Panc1 (cell line): ENCODE data around the gene ZNF775. TPM values are rescaled to one million over a fixed set of nuclear protein-coding genes. Genes with fewer than 3 reads are reported as not detected.
A peak's percentile ranks its signal among the peaks of the same experiment; 100 is the strongest.

Experiments
- ATAC-seq: fragments of 200-7000 bp; cut with Tn5 transposase; 2 replicates; pipeline ENCODE4 v1.9.1; 2020; ENCODE audit warnings: mild to moderate bottlenecking, moderate library complexity
- BruUV-seq: library from RNA; stranded (reverse); fragments of 400-500 nt; replicated peaks from 2 replicates; lab custom pipeline; 2021; lab: Mats Ljungman, UMichigan
- CTCF ChIA-PET: fragments of 300-600 bp; sonication (Branson Sonifier 250); formaldehyde crosslinking; loops from one replicate; lab custom pipeline; 2022; ENCODE audit warnings: antibody characterized with exemption; lab: Charles Lee
- POLR2A ChIA-PET: fragments of 300-600 bp; sonication (Branson Sonifier 250); formaldehyde crosslinking; loops from one replicate; lab custom pipeline; 2022; ENCODE audit warnings: antibody characterized with exemption; lab: Charles Lee
- DNase-seq: peaks from one replicate; pipeline ENCODE4 v3.0.0-alpha.2; 2010; ENCODE audit warnings: low read depth, low spot score
- H3K27ac ChIP-seq: 2 replicates; pipeline ENCODE4 v1.5.1; 2011; ENCODE audit warnings: mild to moderate bottlenecking, low read length, inconsistent platforms
- H3K27me3 ChIP-seq: fragments of 200-500 bp; sonication (Bioruptor generic); 2 replicates; pipeline ENCODE4 v1.6.0; 2014; ENCODE audit warnings: low read length, inconsistent platforms; ENCODE audit not compliant: control insufficient read depth, insufficient read depth
- H3K36me3 ChIP-seq: fragments of 200-500 bp; sonication (Bioruptor generic); 2 replicates; pipeline ENCODE4 v1.5.1; 2014; ENCODE audit warnings: inconsistent platforms, mild to moderate bottlenecking, low read length, moderate library complexity; ENCODE audit not compliant: control insufficient read depth, insufficient read depth
- H3K4me1 ChIP-seq: 2 replicates; pipeline ENCODE4 v1.5.1; 2011; ENCODE audit warnings: inconsistent platforms, mild to moderate bottlenecking, low read length, moderate library complexity; ENCODE audit not compliant: control insufficient read depth, insufficient read depth
- H3K4me3 ChIP-seq, 2 experiments: 2 replicates each; pipeline ENCODE4 v1.5.1; 2011 to 2012; ENCODE audit warnings: low read depth in 2 of 2, low read length in 2 of 2, mild to moderate bottlenecking in 2 of 2, inconsistent platforms in 1 of 2, moderate library complexity in 1 of 2
- H3K9me3 ChIP-seq: fragments of 200-500 bp; sonication (Bioruptor generic); 2 replicates; pipeline ENCODE4 v1.5.1; 2014; ENCODE audit warnings: low read depth, mild to moderate bottlenecking, inconsistent platforms, low read length, moderate library complexity; ENCODE audit not compliant: control insufficient read depth, insufficient read depth
- POLR2AphosphoS5 ChIP-seq: IDR thresholded peaks from 2 replicates; pipeline ENCODE4 v1.6.1; 2012; ENCODE audit warnings: mild to moderate bottlenecking, low read depth, low read length, moderate library complexity
- SIN3A ChIP-seq: IDR thresholded peaks from 2 replicates; pipeline ENCODE4 v1.6.1; 2012; ENCODE audit warnings: low read depth, mild to moderate bottlenecking, low read length, moderate library complexity, borderline replicate concordance; ENCODE audit not compliant: insufficient read depth
- TCF7L2 ChIP-seq: IDR thresholded peaks from 2 replicates; pipeline ENCODE4 v1.6.1; 2011; ENCODE audit warnings: mild to moderate bottlenecking, low read depth, low read length, inconsistent platforms
- in situ Hi-C: cut with HindIII; loops from 2 replicates; pipeline ENCODE4 v1.10.0; 2016; ENCODE audit warnings: low sequenced_read_pairs, low pct_unique_long_range_greater_than_20kb
- intact Hi-C: fragments of 100-400 bp; cut with micrococcal nuclease; formaldehyde crosslinking; loops from one replicate; pipeline ENCODE4 v1.10.0; 2022; ENCODE audit not compliant: unreplicated experiment
- total RNA-seq: library from RNA; stranded (reverse); gene quantifications from one replicate; pipeline ENCODE4 v1.2.1, GENCODE V29; 2021; ENCODE audit not compliant: unreplicated experiment
- TF ChIP-seq, protein P1 (sequence below): fragments of 450-650 bp; IDR thresholded peaks from 2 replicates; pipeline ENCODE4 v1.5.1; 2017; ENCODE audit warnings: mild to moderate bottlenecking
- TF ChIP-seq, protein P2 (sequence below), 2 experiments: IDR thresholded peaks; 2 replicates each; pipeline ENCODE4 v1.6.1; 2011 to 2012; ENCODE audit warnings: low read depth in 2 of 2, control low read depth in 1 of 2, low read length in 1 of 2, mild to moderate bottlenecking in 1 of 2, moderate library complexity in 1 of 2; ENCODE audit not compliant: insufficient read depth in 1 of 2

The ZNF775 gene
- total RNA-seq, 1 experiment from 2014 or later = 14.7 TPM

DNA sequence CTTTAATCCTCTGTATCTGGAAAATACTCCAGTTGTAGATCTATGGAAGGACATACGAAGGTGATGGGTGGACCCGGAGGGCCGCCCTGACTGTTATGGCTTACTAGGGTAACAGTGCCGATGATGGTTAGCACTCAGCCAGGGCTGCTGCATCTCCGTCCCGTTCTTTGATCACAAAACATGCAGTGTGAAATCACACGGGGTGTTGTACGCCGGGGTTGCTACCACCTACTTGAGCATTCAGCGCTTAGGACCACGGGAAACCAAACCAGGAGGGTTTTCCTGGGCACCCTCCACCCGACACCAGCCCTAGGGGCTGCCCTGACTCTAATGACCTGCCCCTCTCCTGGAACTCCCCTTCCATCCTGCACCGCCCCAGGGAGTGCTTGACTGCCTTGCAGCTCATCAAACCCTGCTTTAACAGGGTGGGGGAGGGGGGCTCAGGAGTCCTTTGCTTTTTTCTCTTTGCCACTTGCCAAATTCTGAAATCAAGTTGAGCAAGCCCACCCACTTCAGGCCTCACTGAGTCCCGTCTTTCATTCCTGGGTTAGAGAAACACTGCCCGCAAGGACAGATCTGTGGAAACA, 20.4 kb downstream of the ZNF775 start:
- Histone ChIP-seq H3K36me3 (no peaks in the 10 kb centered on the region), H3K4me3 (no peak overlapping the region), H3K9me3 (no peaks in the 10 kb centered on the region), H3K27me3 (no peaks in the 10 kb centered on the region), H3K4me1 (peaks cover 49% of the 10 kb centered on the region), H3K27ac (peak overlapping the region; percentile 57)
- ATAC-seq = peak; percentile 44
- intact Hi-C loops (no loop called here), in situ Hi-C loops (no loop called here)
- POLR2A ChIA-PET = no interaction called here
- DNase-seq = no peak
- CTCF ChIA-PET = interaction anchor here (0.6 kb wide), 1 partner anchor 502 kb away, joined by 4 read pairs; no protein-coding TSS in a partner anchor
- TF ChIP-seq TCF7L2 (no peak), POLR2AphosphoS5 (no peak), SIN3A (no peak)
- TF ChIP-seq, protein P1, sequence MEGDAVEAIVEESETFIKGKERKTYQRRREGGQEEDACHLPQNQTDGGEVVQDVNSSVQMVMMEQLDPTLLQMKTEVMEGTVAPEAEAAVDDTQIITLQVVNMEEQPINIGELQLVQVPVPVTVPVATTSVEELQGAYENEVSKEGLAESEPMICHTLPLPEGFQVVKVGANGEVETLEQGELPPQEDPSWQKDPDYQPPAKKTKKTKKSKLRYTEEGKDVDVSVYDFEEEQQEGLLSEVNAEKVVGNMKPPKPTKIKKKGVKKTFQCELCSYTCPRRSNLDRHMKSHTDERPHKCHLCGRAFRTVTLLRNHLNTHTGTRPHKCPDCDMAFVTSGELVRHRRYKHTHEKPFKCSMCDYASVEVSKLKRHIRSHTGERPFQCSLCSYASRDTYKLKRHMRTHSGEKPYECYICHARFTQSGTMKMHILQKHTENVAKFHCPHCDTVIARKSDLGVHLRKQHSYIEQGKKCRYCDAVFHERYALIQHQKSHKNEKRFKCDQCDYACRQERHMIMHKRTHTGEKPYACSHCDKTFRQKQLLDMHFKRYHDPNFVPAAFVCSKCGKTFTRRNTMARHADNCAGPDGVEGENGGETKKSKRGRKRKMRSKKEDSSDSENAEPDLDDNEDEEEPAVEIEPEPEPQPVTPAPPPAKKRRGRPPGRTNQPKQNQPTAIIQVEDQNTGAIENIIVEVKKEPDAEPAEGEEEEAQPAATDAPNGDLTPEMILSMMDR = no peak
- TF ChIP-seq, protein P2, sequence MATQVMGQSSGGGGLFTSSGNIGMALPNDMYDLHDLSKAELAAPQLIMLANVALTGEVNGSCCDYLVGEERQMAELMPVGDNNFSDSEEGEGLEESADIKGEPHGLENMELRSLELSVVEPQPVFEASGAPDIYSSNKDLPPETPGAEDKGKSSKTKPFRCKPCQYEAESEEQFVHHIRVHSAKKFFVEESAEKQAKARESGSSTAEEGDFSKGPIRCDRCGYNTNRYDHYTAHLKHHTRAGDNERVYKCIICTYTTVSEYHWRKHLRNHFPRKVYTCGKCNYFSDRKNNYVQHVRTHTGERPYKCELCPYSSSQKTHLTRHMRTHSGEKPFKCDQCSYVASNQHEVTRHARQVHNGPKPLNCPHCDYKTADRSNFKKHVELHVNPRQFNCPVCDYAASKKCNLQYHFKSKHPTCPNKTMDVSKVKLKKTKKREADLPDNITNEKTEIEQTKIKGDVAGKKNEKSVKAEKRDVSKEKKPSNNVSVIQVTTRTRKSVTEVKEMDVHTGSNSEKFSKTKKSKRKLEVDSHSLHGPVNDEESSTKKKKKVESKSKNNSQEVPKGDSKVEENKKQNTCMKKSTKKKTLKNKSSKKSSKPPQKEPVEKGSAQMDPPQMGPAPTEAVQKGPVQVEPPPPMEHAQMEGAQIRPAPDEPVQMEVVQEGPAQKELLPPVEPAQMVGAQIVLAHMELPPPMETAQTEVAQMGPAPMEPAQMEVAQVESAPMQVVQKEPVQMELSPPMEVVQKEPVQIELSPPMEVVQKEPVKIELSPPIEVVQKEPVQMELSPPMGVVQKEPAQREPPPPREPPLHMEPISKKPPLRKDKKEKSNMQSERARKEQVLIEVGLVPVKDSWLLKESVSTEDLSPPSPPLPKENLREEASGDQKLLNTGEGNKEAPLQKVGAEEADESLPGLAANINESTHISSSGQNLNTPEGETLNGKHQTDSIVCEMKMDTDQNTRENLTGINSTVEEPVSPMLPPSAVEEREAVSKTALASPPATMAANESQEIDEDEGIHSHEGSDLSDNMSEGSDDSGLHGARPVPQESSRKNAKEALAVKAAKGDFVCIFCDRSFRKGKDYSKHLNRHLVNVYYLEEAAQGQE (IDR thresholded peaks at IDR 0.05; ENCODE audit: insufficient read depth in 1 of 2, low read depth in 2 of 2, low read length in 1 of 2) = no peak
- BruUV-seq = no TSS peak

DNA sequence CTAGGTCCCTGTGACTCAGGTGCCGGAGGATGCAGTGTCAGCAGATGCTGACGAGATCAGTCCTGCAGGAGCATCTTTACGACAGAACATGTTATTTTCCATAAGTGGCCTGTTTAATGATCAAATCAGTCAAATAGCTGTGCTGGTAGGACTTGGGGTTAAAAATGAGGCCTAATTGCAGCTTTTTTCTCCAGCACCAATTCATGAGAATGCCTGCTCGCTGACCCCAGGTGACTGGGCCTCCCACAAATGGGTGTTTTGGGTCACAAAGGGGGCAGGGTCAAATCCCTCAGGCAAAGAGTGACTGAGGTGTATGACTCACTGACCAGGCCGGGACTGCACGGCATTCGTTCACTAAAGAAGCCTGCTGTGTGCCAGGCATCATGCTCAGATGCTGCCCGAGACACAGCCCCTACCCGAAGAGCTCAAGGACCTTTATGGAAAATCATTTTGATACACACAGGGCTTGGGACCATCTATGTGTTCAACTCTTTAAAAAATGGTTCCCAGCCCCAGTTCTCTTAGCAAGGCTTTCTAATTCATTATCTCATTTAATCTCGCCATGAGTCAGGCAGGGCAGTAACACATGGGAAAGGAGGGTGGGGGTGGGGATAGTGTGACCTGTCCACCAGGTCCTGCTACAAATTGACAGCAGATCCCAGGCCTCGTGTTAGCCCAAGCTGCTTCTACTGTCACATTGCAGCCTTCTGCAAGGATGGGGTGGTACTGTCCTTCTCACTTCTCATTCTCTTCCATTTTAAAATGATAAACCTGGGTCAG, 21.1 kb downstream of the ZNF775 start:
- no peak for TF ChIP-seq POLR2AphosphoS5
- TF ChIP-seq, protein P1 = no peak
- TF ChIP-seq, protein P2 (IDR thresholded peaks at IDR 0.05; ENCODE audit: insufficient read depth in 1 of 2, low read depth in 2 of 2, low read length in 1 of 2) = no peak
- Histone ChIP-seq H3K27ac (peak overlapping the region; percentile 57), H3K4me3 (no peak overlapping the region), H3K4me1 (peaks cover 51% of the 10 kb centered on the region), H3K9me3 (no peaks in the 10 kb centered on the region), H3K36me3 (no peaks in the 10 kb centered on the region), H3K27me3 (no peaks in the 10 kb centered on the region)
- in situ Hi-C loops = no loop called here
- POLR2A ChIA-PET = no interaction called here
- ATAC-seq = peak; percentile 74
- intact Hi-C loops = no loop called here
- CTCF ChIA-PET = no interaction called here
- no TSS peak for BruUV-seq
- DNase-seq = peak; percentile 85
